Left ventricle myocardium inferior (tissue), 1 donor: ENCODE measurements around the gene ADCY9. TPM values are rescaled to one million over a fixed set of nuclear protein-coding genes. Genes with fewer than 3 reads are reported as not detected.
"Not testable (repeated sequence)": the region's sequence is repeated elsewhere in the genome, so short reads cannot be mapped to it uniquely, and the experiment has no call there.

Source experiments
- DNase-seq: peaks from one replicate; pipeline ENCODE4 v3.0.0-alpha.2; 2020
- H3K27ac ChIP-seq: fragments of 200-600 bp; replicated peaks from 2 replicates; pipeline ENCODE4 v1.8.0; 2021
- H3K27me3 ChIP-seq: fragments of 200-600 bp; 2 replicates; pipeline ENCODE4 v1.8.0; 2021; ENCODE audit warnings: low read depth
- H3K36me3 ChIP-seq: fragments of 200-600 bp; 2 replicates; pipeline ENCODE4 v1.8.0; 2021
- H3K4me1 ChIP-seq: fragments of 200-600 bp; 2 replicates; pipeline ENCODE4 v1.8.0; 2021
- H3K4me3 ChIP-seq: fragments of 200-600 bp; 2 replicates; pipeline ENCODE4 v1.8.0; 2021; ENCODE audit warnings: mild to moderate bottlenecking, moderate library complexity
- H3K9me3 ChIP-seq: fragments of 200-600 bp; replicated peaks from 2 replicates; pipeline ENCODE4 v1.8.0; 2021
- CTCF ChIP-seq: fragments of 200-600 bp; IDR thresholded peaks from 2 replicates; pipeline ENCODE4 v1.8.0; 2021; ENCODE audit warnings: antibody characterized with exemption, mild to moderate bottlenecking, borderline replicate concordance
- intact Hi-C: fragments of 100-400 bp; cut with micrococcal nuclease; formaldehyde crosslinking; loops from one replicate; pipeline ENCODE4 v1.11.0; 2022
- total RNA-seq: library from RNA; stranded (reverse); fragmentation: NEBNext Ultra II Directional; extraction: Animal tissue kit (Norgen Biotek cat#: 25700); gene quantifications from one replicate; pipeline ENCODE4 v1.2.1, GENCODE V29; 2021
- donor health status: DM: no; HTN: yes; CAD: no; lungs with severe emphysema.

Gene ADCY9
- total RNA-seq, 1 donor from 2014 or later, result 44.3 TPM

GRCh38 chr16:4048481-4048880, 67.8 kb downstream of the ADCY9 start:
- H3K27ac ChIP-seq, result peak overlapping the region; percentile 59
- no peak for DNase-seq
- intact Hi-C loops, result no loop called here

GRCh38 chr16:4046221-4046620, 70.0 kb downstream of the ADCY9 start:
- peak overlapping the region; percentile 18 for H3K27ac ChIP-seq
- H3K4me1 ChIP-seq, result peaks cover 34% of the 10 kb centered on the region
- intact Hi-C loops, result no loop called here
- DNase-seq, result no peak
- H3K4me3 ChIP-seq, result no peak overlapping the region
- no peak for TF ChIP-seq CTCF
- no peaks in the 10 kb centered on the region for H3K36me3 ChIP-seq
- H3K27me3 ChIP-seq, result no peaks in the 10 kb centered on the region
- H3K9me3 ChIP-seq, result no peaks in the 10 kb centered on the region

More at GRCh38 chr16:4048481-4048880, 67.8 kb downstream of the ADCY9 start:
- Histone ChIP-seq H3K36me3 (no peaks in the 10 kb centered on the region), H3K4me1 (peaks cover 55% of the 10 kb centered on the region), H3K9me3 (no peaks in the 10 kb centered on the region), H3K4me3 (no peak overlapping the region), H3K27me3 (no peaks in the 10 kb centered on the region)
- TF ChIP-seq CTCF, result no peak

GRCh38 chr16:4045561-4045960, 70.7 kb downstream of the ADCY9 start:
- H3K36me3 ChIP-seq, H3K27me3 ChIP-seq, intact Hi-C loops, DNase-seq, H3K9me3 ChIP-seq, H3K4me3 ChIP-seq: not testable (repeated sequence)
- peak overlapping the region; percentile 71 for H3K27ac ChIP-seq
- H3K4me1 ChIP-seq, result peaks cover 34% of the 10 kb centered on the region

GRCh38 chr16:4042581-4042980, 73.7 kb downstream of the ADCY9 start:
- intact Hi-C loops, result no loop called here
- TF ChIP-seq CTCF, result no peak
- DNase-seq, result no peak

GRCh38 chr16:4038448-4038847, 77.8 kb downstream of the ADCY9 start:
- no peak for TF ChIP-seq CTCF

More at GRCh38 chr16:4042581-4042980, 73.7 kb downstream of the ADCY9 start:
- Histone ChIP-seq H3K9me3 (no peaks in the 10 kb centered on the region), H3K27me3 (no peaks in the 10 kb centered on the region), H3K4me1 (peaks cover 25% of the 10 kb centered on the region), H3K4me3 (no peak overlapping the region), H3K36me3 (no peaks in the 10 kb centered on the region), H3K27ac (no peak overlapping the region)

GRCh38 chr16:4036952-4037351, 79.3 kb downstream of the ADCY9 start:
- H3K4me3 ChIP-seq, DNase-seq, H3K9me3 ChIP-seq, H3K36me3 ChIP-seq, H3K4me1 ChIP-seq, H3K27me3 ChIP-seq, H3K27ac ChIP-seq, intact Hi-C loops: not testable (repeated sequence)

More at GRCh38 chr16:4038448-4038847, 77.8 kb downstream of the ADCY9 start:
- H3K27me3 ChIP-seq, result no peaks in the 10 kb centered on the region
- no peak overlapping the region for H3K4me3 ChIP-seq
- intact Hi-C loops, result no loop called here
- no peak for DNase-seq
- no peaks in the 10 kb centered on the region for H3K9me3 ChIP-seq
- H3K4me1 ChIP-seq, result peaks cover 9% of the 10 kb centered on the region
- H3K36me3 ChIP-seq, result no peaks in the 10 kb centered on the region
- H3K27ac ChIP-seq, result no peak overlapping the region

GRCh38 chr16:4034963-4035362, 81.3 kb downstream of the ADCY9 start:
- Histone ChIP-seq H3K4me1 (peaks cover 8% of the 10 kb centered on the region), H3K4me3 (no peak overlapping the region), H3K27ac (no peak overlapping the region), H3K27me3 (no peaks in the 10 kb centered on the region), H3K9me3 (no peaks in the 10 kb centered on the region), H3K36me3 (no peaks in the 10 kb centered on the region)
- DNase-seq, result no peak
- TF ChIP-seq CTCF, result no peak
- intact Hi-C loops, result no loop called here
